K562 (cell line): ENCODE data around the gene C16orf78. TPM values are rescaled to one million over a fixed set of nuclear protein-coding genes. Genes with fewer than 3 reads are reported as not detected.

Source experiments
- ATAC-seq: fragments of 200-7000 bp; cut with Tn5 transposase; 3 replicates; pipeline ENCODE4 v1.9.1; 2020; ENCODE audit warnings: moderate library complexity
- BruUV-seq: library from RNA; stranded (reverse); fragments of 400-500 nt; replicated peaks from 2 replicates; lab custom pipeline; 2021; lab: Mats Ljungman, UMichigan
- CTCF ChIA-PET: fragments of 300-600 bp; formaldehyde crosslinking; extraction: SDS; loops from one replicate; lab custom pipeline; 2021; ENCODE audit warnings: low intra/inter-chr PET ratio; lab: Yijun Ruan, JAX
- POLR2A ChIA-PET: fragments of 300-600, 350-650 bp; sonication (Branson Sonifier 250); formaldehyde crosslinking; extraction: SDS; loops from one replicate; lab custom pipeline; 2021; ENCODE audit warnings: antibody characterized with exemption, inconsistent platforms; lab: Yijun Ruan, JAX
- DNase-seq, 4 experiments: peaks; one replicate each; pipeline versions ENCODE4 v3.0.0 to v3.0.0-alpha.2; 2011 to 2018; ENCODE audit warnings: low spot score in 3 of 4, mixed read lengths in 3 of 4; ENCODE audit errors: extremely low read depth in 1 of 4
- FAIRE-seq: peaks from 2 replicates; lab custom pipeline; 2011; peaks lifted over from hg19 to GRCh38; lab: Jason Lieb, UNC
- H2AFZ ChIP-seq: 2 replicates; pipeline ENCODE4 v1.6.0; 2011; ENCODE audit warnings: low read depth, low read length, control low read depth, inconsistent platforms
- H3K27ac ChIP-seq: fragments of 200-600 bp; 3 replicates; pipeline ENCODE4 v1.8.0; 2011; ENCODE audit warnings: low read depth, mild to moderate bottlenecking, control low read depth, inconsistent platforms, low read length, moderate library complexity, mixed read lengths; ENCODE audit errors: extremely low read depth
- H3K27me3 ChIP-seq, 2 experiments: fragments of 300-600 bp in 1 of 2; 2 replicates in 1 of 2; 3 replicates in 1 of 2; pipeline versions ENCODE4 v1.6.0 to v1.8.0; 2011; ENCODE audit warnings: inconsistent platforms in 2 of 2, low read length in 2 of 2, mild to moderate bottlenecking in 1 of 2, mixed read lengths in 1 of 2, moderate library complexity in 1 of 2; ENCODE audit not compliant: control insufficient read depth in 2 of 2, insufficient read depth in 2 of 2
- H3K36me3 ChIP-seq: fragments of 300-600 bp; 3 replicates; pipeline ENCODE4 v1.8.0; 2011; ENCODE audit warnings: mild to moderate bottlenecking, low read length, inconsistent platforms; ENCODE audit not compliant: control insufficient read depth, insufficient read depth
- H3K4me1 ChIP-seq, 2 experiments: fragments of 200-600 bp in 1 of 2; replicated peaks in 1 of 2; 2 replicates in 1 of 2; 3 replicates in 1 of 2; pipeline versions ENCODE4 v1.5.1 to v1.8.0; 2011; ENCODE audit warnings: inconsistent platforms in 2 of 2, low read length in 2 of 2, mild to moderate bottlenecking in 1 of 2, mixed read lengths in 1 of 2, moderate library complexity in 1 of 2; ENCODE audit not compliant: control insufficient read depth in 2 of 2, insufficient read depth in 2 of 2
- H3K4me2 ChIP-seq: 2 replicates; pipeline ENCODE4 v1.6.1; 2011; ENCODE audit warnings: low read length, control low read depth, inconsistent platforms, mixed read lengths; ENCODE audit not compliant: insufficient read depth
- H3K4me3 ChIP-seq: fragments of 200-600 bp; sonication (generic), shearing (Covaris generic); 2 replicates; pipeline ENCODE4 v1.5.1; 2016; ENCODE audit warnings: control low read depth, inconsistent platforms
- H3K79me2 ChIP-seq: fragments of 200-600 bp; 3 replicates; pipeline ENCODE4 v1.8.0; 2011; ENCODE audit warnings: low read length, inconsistent platforms; ENCODE audit not compliant: control insufficient read depth, insufficient read depth
- H3K9ac ChIP-seq, 2 experiments: 2 replicates each; pipeline versions ENCODE4 v1.6.0 to v1.6.1; 2011; ENCODE audit warnings: low read depth in 2 of 2, low read length in 2 of 2, control low read depth in 1 of 2, inconsistent platforms in 1 of 2, mild to moderate bottlenecking in 1 of 2, mixed read lengths in 1 of 2; ENCODE audit not compliant: insufficient read depth in 1 of 2
- H3K9me1 ChIP-seq: one replicate; pipeline ENCODE4 v1.6.0; 2011; ENCODE audit warnings: inconsistent platforms, mild to moderate bottlenecking, low read length, moderate library complexity; ENCODE audit not compliant: control insufficient read depth, insufficient read depth
- H3K9me3 ChIP-seq: replicated peaks from 2 replicates; pipeline ENCODE4 v1.5.1; 2011; ENCODE audit warnings: low read depth, low read length, inconsistent platforms; ENCODE audit not compliant: control insufficient read depth, insufficient read depth
- H4K20me1 ChIP-seq: replicated peaks from 2 replicates; pipeline ENCODE4 v1.6.1; 2011; ENCODE audit warnings: low read length, inconsistent platforms, mixed read lengths; ENCODE audit not compliant: control insufficient read depth, insufficient read depth
- CHAMP1 ChIP-seq: fragments of 450-650 bp; IDR thresholded peaks from 2 replicates; pipeline ENCODE4 v1.6.1; 2016; ENCODE audit warnings: mild to moderate bottlenecking
- U2AF1 ChIP-seq: fragments of 200-400 bp; formaldehyde crosslinking; optimal IDR thresholded peaks from 2 replicates; pipeline ENCODE3; 2017; ENCODE audit warnings: mild to moderate bottlenecking, low read depth, low read length, moderate library complexity
- ZBTB33 ChIP-seq: sonication (generic); formaldehyde crosslinking; IDR thresholded peaks from 2 replicates; pipeline ENCODE4 v1.8.1; 2023; ENCODE audit warnings: mild to moderate bottlenecking, missing genetic modification reagents
- ZBTB40 ChIP-seq, 2 experiments: fragments of 450-650 bp in 1 of 2; sonication (generic) in 1 of 2; formaldehyde crosslinking in 1 of 2; IDR thresholded peaks; 2 replicates each; pipeline versions ENCODE4 v1.7.1 to v1.9.0; 2016 to 2022; ENCODE audit warnings: inconsistent platforms in 1 of 2, mild to moderate bottlenecking in 1 of 2, missing genetic modification reagents in 1 of 2
- ZNF3 ChIP-seq: fragments of 250-450 bp; sonication (Bioruptor Pico); IDR thresholded peaks from 2 replicates; pipeline ENCODE4 v1.5.0; 2021; ENCODE audit warnings: mild to moderate bottlenecking, moderate library complexity
- ZNF507 ChIP-seq: conservative IDR thresholded peaks from 2 replicates; pipeline ENCODE4 v1.6.1; 2017; ENCODE audit warnings: missing genetic modification characterization, missing compliant biosample characterization
- ZNF75A ChIP-seq: fragments of 450-650 bp; formaldehyde crosslinking; IDR thresholded peaks from 2 replicates; pipeline ENCODE4 v1.4.0; 2020; ENCODE audit warnings: mild to moderate bottlenecking
- WGBS: fragments of 100-300 bp; shearing (Covaris generic); methylation state at CpG from one replicate; pipeline ENCODE4 v1.1.6; 2016; ENCODE audit warnings: low coverage, mixed read lengths; ENCODE audit not compliant: insufficient coverage; ENCODE audit errors: missing lambda C conversion rate; 5-methylcytosine and 5-hydroxymethylcytosine counted together
- in situ Hi-C: fragments of 300-500 bp; cut with MboI; formaldehyde crosslinking; loops from 4 replicates; pipeline ENCODE4 v1.15.0; 2018; ENCODE audit warnings: inconsistent platforms, mixed read lengths
- intact Hi-C: fragments of 100-400 bp; cut with micrococcal nuclease; formaldehyde crosslinking; loops from 2 replicates; pipeline ENCODE4 v1.14.2; 2022
- polyA plus RNA-seq, 8 experiments: library from polyadenylated mRNA; depleted of rRNA in 4 of 8; stranded (reverse) in 5 of 8; unstranded in 3 of 8; fragments of >200 nt; fragmentation: Nextera tagmentation in 2 of 8; fragmentation: Illumina TruSeq in 1 of 8; extraction: Ambion mirVana in 2 of 8; extraction: Trizol in 1 of 8; gene quantifications; 2 replicates each; pipeline versions ENCODE4 v1.2.1 to v1.2.3, GENCODE V29; 2011 to 2014; ENCODE audit warnings: inconsistent platforms in 1 of 8, missing spikeins in 1 of 8
- total RNA-seq, 7 experiments: library from RNA; depleted of rRNA in 6 of 7; stranded (reverse); fragments of >200 nt in 6 of 7; fragmentation: Illumina TruSeq in 2 of 7; extraction: Trizol in 2 of 7; gene quantifications; 2 replicates each; pipeline versions ENCODE4 v1.2.1 to v1.2.3, GENCODE V29; 2011 to 2021; ENCODE audit warnings: low replicate concordance in 1 of 7

C16orf78 gene
- total and polyA plus RNA-seq, 9 of the 15 experiments (the other 6 are each of a cell fraction or from before 2014, with no cell fraction given) = not detected

- Histone ChIP-seq H3K79me2 (no peaks in the 10 kb centered on the region), H3K4me3 (no peak overlapping the region), H3K27me3 (peaks cover 0 to 8% of the 10 kb centered on the region in 2 experiments; a peak in 2 of 5 replicates), H3K27ac (no peak overlapping the region), H3K4me1 (no peaks in the 10 kb centered on the region; a peak in 1 of 5 replicates), H3K9ac (no peak overlapping the region), H4K20me1 (peaks cover 4% of the 10 kb centered on the region; the same call in 1 of the 2 replicates), H3K9me1 (no peaks in the 10 kb centered on the region), H3K36me3 (no peaks in the 10 kb centered on the region)
- DNase-seq = no peak
- ChIA-PET POLR2A (interaction anchor here (0.8 kb wide), 1 partner anchor 54 kb away, joined by 3 read pairs; no protein-coding TSS in a partner anchor), CTCF (no interaction called here)
- intact Hi-C loops = no loop called here
- ATAC-seq = no peak
- no peak for FAIRE-seq
- BruUV-seq = no TSS peak
- TF ChIP-seq CHAMP1 (no peak), ZNF75A (CRISPR knock-in tag) (no peak), ZNF3 (CRISPR knock-in tag) (no peak), U2AF1 (no peak), ZBTB33 (no peak), ZBTB40 (IDR thresholded peaks at IDR 0.05) (no peak), ZBTB40 (CRISPR knock-in tag; IDR thresholded peaks at IDR 0.05) (no peak), ZNF507 (tag) (no peak)
- TF ChIP-seq, all 486 proteins: peak for 0
- in situ Hi-C loops = no loop called here
- Histone ChIP-seq H3K4me2 (no peak overlapping the region), H2AFZ (no peak overlapping the region), H3K9me3 (no peaks in the 10 kb centered on the region)
- WGBS = 0% methylated on average over 7 of the region's 8 CpGs
These were observed 37.8 kb upstream of the C16orf78 start for GRCh38 chr16:49335828-49336227.
